Measurements from ENCODE around the gene GTSE1. TPM values are rescaled to one million over a fixed set of nuclear protein-coding genes. Genes with fewer than 3 reads are reported as not detected.
A peak's percentile ranks its signal among the peaks of the same experiment; 100 is the strongest.

The GTSE1 gene
- total RNA-seq, 1 experiment from 2014 or later: 64.6 TPM

- H2AFZ ChIP-seq: no peak overlapping the region
- H3K4me2 ChIP-seq: no peak overlapping the region
- no peaks in the 10 kb centered on the region for H3K9me2 ChIP-seq (ENCODE audit: insufficient read depth)
- no TSS peak for BruUV-seq (replicated peaks)
- CTCF ChIA-PET: no interaction called here
- TF ChIP-seq EZH2 (IDR thresholded peaks at IDR 0.05; ENCODE audit: low read depth) (no peak), CTCF (conservative IDR thresholded peaks at IDR 0.05) (no peak)
- H3K27ac ChIP-seq: peak overlapping the region; percentile 95
- H3K79me2 ChIP-seq (ENCODE audit: low read depth): peaks cover 10% of the 10 kb centered on the region; the same call in 1 of the 2 replicates
- no peaks in the 10 kb centered on the region for H3K9me3 ChIP-seq (ENCODE audit: insufficient read depth, low read depth)
- no peak for DNase-seq
- H3K27me3 ChIP-seq (ENCODE audit: insufficient read depth, low read depth): no peaks in the 10 kb centered on the region
- H3K4me3 ChIP-seq: peak overlapping the region; percentile 9; the same call in 1 of the 2 replicates
- POLR2A ChIA-PET (ENCODE audit: unreplicated experiment): no interaction called here
- H3K36me3 ChIP-seq (ENCODE audit: low read depth): peaks cover 10% of the 10 kb centered on the region
- H4K20me1 ChIP-seq (ENCODE audit: insufficient read depth): no peaks in the 10 kb centered on the region
- peaks cover 35% of the 10 kb centered on the region for H3F3A ChIP-seq (ENCODE audit: insufficient read depth, low read depth)
- intact Hi-C loops (cut with micrococcal nuclease; ENCODE audit: unreplicated experiment): loop anchor here (5.0 kb wide), 1 partner anchor 376 kb away; no protein-coding TSS in a partner anchor
- H3K4me1 ChIP-seq (replicated peaks; ENCODE audit: insufficient read depth): peaks cover 61% of the 10 kb centered on the region
These were observed 79.4 kb downstream of the GTSE1 start for GRCh38 chr22:46376111-46376510.

- Histone ChIP-seq H3K36me3 (ENCODE audit: low read depth) (peaks cover 10% of the 10 kb centered on the region), H4K20me1 (ENCODE audit: insufficient read depth) (no peaks in the 10 kb centered on the region), H3K4me2 (peak overlapping the region; percentile 77), H3K27me3 (ENCODE audit: insufficient read depth, low read depth) (no peaks in the 10 kb centered on the region), H3K79me2 (ENCODE audit: low read depth) (peaks cover 10% of the 10 kb centered on the region; the same call in 1 of the 2 replicates), H3K9me3 (ENCODE audit: insufficient read depth, low read depth) (no peaks in the 10 kb centered on the region), H3K4me3 (no peak overlapping the region), H3K9me2 (ENCODE audit: insufficient read depth) (no peaks in the 10 kb centered on the region), H2AFZ (no peak overlapping the region), H3F3A (ENCODE audit: insufficient read depth, low read depth) (peaks cover 35% of the 10 kb centered on the region), H3K4me1 (replicated peaks; ENCODE audit: insufficient read depth) (peaks cover 67% of the 10 kb centered on the region), H3K27ac (peak overlapping the region; percentile 95)
- ChIA-PET CTCF (interaction anchor here (0.6 kb wide), 1 partner anchor 186 kb away, joined by 13 read pairs; no protein-coding TSS in a partner anchor), POLR2A (ENCODE audit: unreplicated experiment) (no interaction called here)
- peak in 1 of 2 experiments; percentile 40 for DNase-seq
- intact Hi-C loops (cut with micrococcal nuclease; ENCODE audit: unreplicated experiment): loop anchor here (1.0 to 5.0 kb wide), 2 partner anchors 74 to 375 kb away; no protein-coding TSS in a partner anchor
- TF ChIP-seq CTCF (conservative IDR thresholded peaks at IDR 0.05) (no peak), EZH2 (IDR thresholded peaks at IDR 0.05; ENCODE audit: low read depth) (no peak)
- no TSS peak for BruUV-seq (replicated peaks)
These were observed 80.3 kb downstream of the GTSE1 start for GRCh38 chr22:46376908-46377524.

- peak overlapping the region; percentile 39; the same call in 1 of the 2 replicates for H3K4me3 ChIP-seq
- peak overlapping the region; percentile 77 for H3K4me2 ChIP-seq
- H3F3A ChIP-seq (ENCODE audit: insufficient read depth, low read depth): peaks cover 35% of the 10 kb centered on the region
- peaks cover 67% of the 10 kb centered on the region for H3K4me1 ChIP-seq (replicated peaks; ENCODE audit: insufficient read depth)
- H4K20me1 ChIP-seq (ENCODE audit: insufficient read depth): no peaks in the 10 kb centered on the region
- no peaks in the 10 kb centered on the region for H3K27me3 ChIP-seq (ENCODE audit: insufficient read depth, low read depth)
- CTCF ChIA-PET: interaction anchor here (0.6 kb wide), 1 partner anchor 186 kb away, joined by 13 read pairs; no protein-coding TSS in a partner anchor
- peaks cover 10% of the 10 kb centered on the region; the same call in 1 of the 2 replicates for H3K79me2 ChIP-seq (ENCODE audit: low read depth)
- BruUV-seq (replicated peaks): TSS peak; percentile 78
- TF ChIP-seq CTCF (conservative IDR thresholded peaks at IDR 0.05) (no peak), EZH2 (IDR thresholded peaks at IDR 0.05; ENCODE audit: low read depth) (no peak)
- no peaks in the 10 kb centered on the region for H3K9me3 ChIP-seq (ENCODE audit: insufficient read depth, low read depth)
- H2AFZ ChIP-seq: no peak overlapping the region
- peak overlapping the region; percentile 95 for H3K27ac ChIP-seq
- no peaks in the 10 kb centered on the region for H3K9me2 ChIP-seq (ENCODE audit: insufficient read depth)
- H3K36me3 ChIP-seq (ENCODE audit: low read depth): peaks cover 10% of the 10 kb centered on the region
- POLR2A ChIA-PET (ENCODE audit: unreplicated experiment): no interaction called here
- intact Hi-C loops (cut with micrococcal nuclease; ENCODE audit: unreplicated experiment): loop anchor here (1.0 to 5.0 kb wide), 2 partner anchors 74 to 375 kb away; no protein-coding TSS in a partner anchor
- DNase-seq: peak; percentile 94 to 96
These were observed 81.1 kb downstream of the GTSE1 start for GRCh38 chr22:46377525-46378425.
